HG03558 (cell line): ENCODE results near the gene CTBP2.
"Not testable (repeated sequence)": the region's sequence is repeated elsewhere in the genome, so short reads cannot be mapped to it uniquely, and the experiment has no call there.

Experiments
- ATAC-seq: cut with Tn5 transposase; IDR thresholded peaks from one replicate; pipeline ENCODE4 v1.9.1; 2021; ENCODE audit warnings: moderate number of reproducible peaks; ENCODE audit not compliant: unreplicated experiment; ENCODE audit errors: extremely low read depth

The CTBP2 gene

DNA sequence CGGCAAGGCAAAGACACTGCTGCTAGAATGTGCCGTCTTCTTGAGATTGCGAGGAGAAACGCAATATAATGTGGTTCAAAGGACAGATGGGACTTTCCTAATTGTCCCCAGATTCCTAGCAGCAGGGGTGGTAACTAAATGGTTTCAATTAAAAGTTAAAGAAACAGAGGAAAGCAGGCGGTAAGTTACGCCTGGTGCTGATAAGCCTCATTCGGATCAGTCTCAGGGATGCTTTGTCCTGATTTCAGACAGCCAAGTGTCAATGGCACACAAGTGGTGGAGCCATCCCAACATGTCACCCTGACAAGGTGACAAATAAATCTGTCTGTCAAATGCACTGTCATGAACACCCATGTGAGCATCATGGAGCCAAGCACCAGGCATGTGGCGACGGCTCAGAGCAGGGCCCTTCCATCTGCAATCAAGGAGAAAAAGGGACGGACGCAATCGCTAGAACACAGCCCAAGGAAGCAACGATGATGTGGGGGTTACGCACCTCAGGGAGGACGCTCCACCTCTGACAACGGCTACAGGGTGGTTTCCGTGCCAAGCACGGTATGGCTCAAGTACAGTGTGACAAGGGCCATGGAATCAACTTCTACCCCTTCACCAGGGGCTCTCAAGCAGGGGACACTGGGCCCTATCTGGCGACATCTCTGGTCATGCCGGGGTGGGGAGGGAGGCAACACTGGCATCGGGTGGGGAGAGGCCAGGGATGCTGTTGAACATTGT lies 66.2 kb downstream of the CTBP2 start:
- no peak for ATAC-seq

GRCh38 chr10:125093199-125093973 lies 67.0 kb downstream of the CTBP2 start:
- ATAC-seq: no peak

DNA sequence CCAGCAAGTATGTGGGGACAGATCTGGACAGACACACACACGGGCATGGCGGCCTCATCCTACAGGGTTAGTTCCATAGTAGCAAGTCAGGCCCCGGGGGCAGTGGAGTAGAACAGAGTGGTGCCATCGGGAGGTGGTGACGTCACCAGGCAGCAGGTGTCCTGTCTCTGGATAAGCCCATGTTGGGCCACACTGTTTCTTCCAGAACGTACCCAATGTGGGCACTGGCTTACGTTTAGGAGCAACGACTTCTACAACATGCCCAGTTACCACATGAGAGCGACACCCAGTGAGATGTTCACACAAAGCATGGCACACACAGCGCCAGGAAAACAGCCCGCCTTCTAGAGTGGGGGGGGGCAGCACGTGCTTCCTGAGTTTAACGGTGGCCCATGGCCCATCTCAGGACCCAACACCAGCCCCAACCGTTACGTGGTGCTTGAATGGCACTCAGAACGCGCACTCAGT lies 67.8 kb downstream of the CTBP2 start:
- ATAC-seq: no peak

DNA sequence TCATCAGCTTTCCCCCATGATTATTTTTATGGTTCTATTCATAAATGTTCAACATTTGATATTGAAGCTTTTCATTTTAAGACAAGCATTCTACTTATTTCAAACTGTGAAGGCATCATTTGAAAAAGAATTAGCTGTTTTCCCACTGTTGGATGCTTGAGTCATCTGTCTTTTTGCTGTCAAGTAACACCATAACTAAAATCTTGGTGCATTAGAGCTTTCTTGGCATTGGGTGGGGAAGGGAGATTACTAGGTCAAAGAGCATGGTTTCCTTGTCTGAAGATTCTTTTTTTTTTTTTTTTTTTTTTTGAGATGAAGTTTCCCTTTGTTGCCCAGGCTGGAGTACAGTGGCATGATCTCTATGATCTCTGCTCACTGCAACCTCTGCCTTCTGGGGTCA lies 68.5 kb downstream of the CTBP2 start:
- ATAC-seq: no peak

DNA sequence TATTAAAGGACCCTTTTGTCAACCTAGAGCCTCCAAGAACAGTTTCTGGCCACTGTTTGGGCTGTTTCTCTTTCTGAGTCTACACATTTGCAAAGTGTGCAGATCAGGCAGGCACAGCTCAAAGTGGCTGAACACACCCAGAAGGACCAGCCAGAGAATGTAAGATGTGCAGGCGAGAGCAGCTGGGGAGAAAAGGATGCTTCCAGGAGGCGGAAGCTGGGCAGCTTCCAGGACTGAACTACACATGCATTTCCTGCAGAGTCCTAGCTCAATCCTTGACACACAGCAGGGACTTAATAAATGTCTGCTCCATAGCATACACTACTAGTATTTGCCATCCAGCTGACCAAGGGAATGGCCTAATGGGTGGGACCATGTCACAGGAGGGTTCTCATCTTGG lies 70.9 kb downstream of the CTBP2 start:
- no peak for ATAC-seq

DNA sequence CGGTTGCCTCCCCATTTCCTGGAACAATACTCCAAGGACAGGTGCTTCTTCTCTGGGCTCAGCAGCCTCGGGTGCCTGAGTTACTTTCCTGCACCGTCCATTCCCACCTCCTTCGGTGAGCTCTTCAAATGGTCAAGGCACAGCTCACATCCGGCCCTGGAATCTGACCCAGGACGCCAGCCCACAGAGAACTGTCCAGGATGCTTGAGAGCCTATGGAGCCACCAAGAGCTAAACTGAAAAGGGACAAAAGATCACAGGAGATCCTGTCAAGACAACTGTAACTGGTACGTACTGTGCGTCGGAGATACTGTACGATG lies 72.5 kb downstream of the CTBP2 start:
- no peak for ATAC-seq

- no peak for ATAC-seq
Observed at GRCh38 chr10:125087191-125087896, 73.0 kb downstream of the CTBP2 start.

DNA sequence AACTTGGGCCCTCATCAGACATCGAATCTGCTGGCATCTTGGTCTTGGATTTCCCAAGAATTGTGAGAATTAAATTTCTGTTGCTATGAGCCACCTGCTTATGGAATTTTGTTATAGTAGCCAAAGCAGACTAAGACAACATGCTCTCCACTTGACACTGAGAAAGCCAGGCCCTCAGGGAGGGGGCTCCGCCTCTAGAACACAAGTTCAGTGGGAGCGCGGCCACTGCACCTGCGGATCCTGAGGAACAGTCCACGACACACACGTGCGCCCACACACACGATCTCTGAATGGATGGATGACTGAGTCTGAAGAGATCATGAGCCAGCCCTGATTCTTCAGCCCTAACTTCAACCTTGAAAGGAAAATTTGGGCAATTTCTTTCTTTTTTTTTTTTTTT lies 73.7 kb downstream of the CTBP2 start:
- ATAC-seq: no peak

GRCh38 chr10:125085258-125086054 lies 74.9 kb downstream of the CTBP2 start:
- ATAC-seq: no peak

DNA sequence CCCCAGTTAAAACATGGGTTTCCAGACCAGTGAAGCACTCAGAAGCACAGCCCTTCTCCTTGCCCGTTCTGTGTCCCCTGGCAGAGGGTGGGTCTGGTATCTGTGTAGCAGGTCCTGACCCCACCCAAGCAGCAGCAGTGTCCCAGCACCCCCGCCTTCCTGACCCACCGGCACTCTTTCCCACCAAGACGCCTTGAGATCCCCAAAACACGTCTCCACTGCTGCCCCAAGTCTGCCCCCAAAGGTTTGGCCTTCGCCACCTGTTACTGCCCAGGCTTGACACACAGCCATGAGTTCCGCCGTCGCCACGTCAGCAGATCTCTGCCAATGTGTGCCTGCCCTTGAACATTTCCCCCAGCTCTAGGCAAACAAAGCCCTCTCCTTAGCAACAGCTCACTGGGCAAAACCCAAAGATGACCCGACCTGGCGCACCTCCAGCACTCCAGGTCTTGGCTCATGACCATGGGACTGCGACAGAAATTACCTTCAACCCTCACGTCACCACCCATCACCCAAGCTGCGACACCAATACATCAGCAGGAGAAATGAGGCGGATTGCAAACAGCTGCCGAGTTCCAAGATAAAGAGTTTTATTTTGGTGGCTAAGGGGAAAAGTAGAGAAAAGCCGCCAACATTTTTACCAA lies 75.6 kb downstream of the CTBP2 start:
- ATAC-seq: no peak

GRCh38 chr10:125084191-125084613 lies 76.2 kb downstream of the CTBP2 start:
- no peak for ATAC-seq

DNA sequence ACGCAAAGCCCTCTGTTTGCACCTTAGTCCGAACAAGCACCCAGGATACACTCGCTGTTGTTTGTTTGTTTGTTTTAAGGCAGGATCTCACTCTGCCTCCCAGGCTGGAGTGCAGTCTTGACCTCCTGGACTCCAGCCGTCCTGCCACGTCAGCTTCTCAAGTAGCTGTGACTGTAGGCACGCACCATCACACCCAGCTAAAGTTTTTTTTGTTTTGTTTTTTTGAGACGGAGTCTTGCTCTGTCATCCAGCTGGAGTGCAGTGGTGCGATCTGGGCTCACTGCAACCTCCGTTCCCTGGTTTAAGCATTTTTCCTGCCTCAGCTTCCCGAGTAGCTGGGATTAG lies 76.8 kb downstream of the CTBP2 start:
- no peak for ATAC-seq

- no peak for ATAC-seq
Observed at GRCh38 chr10:125082881-125083575, 77.3 kb downstream of the CTBP2 start.

GRCh38 chr10:125082471-125082870 lies 77.9 kb downstream of the CTBP2 start:
- not testable (repeated sequence) for ATAC-seq

DNA sequence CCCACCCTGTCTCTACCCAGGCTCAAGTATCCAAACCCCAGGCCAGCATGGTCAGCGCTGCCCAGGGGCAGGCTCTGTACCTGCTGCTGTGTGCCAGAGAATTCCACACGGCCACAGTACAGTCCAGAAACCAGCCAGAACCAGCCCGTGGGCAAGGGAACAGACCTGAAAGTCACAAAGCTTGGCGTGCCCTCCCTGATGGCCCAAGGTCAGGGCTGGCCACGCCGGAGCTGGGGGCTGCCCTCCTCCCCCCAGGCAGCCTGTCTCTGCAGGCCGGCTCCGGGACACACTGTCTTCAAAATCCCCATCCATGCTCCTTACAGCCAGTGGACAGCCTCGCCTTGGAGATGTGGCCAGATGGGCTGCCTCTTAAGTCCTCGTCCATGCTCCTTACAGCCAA lies 78.4 kb downstream of the CTBP2 start:
- no peak for ATAC-seq

GRCh38 chr10:125080984-125081383 lies 79.4 kb downstream of the CTBP2 start:
- no peak for ATAC-seq

DNA sequence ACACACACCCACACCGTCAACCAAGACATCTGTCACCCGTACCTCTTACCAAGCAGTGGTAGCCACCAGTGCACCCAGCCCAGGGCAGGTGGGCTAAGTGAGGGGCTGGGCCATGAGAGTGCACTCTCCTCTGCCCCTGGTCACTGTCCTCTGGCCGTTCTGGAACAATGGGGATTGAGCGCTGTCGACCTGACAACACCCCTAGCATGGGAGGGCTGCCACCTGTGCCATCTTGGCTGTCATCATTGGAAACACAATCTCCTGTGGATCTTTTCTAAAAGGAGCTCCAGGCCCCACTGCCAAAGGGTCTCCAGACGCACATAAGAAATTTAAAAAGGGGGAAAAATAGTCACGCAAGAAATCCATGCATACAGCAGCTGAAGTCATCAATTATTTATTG lies 80.1 kb downstream of the CTBP2 start:
- ATAC-seq: no peak

- no peak for ATAC-seq
Observed at GRCh38 chr10:125079091-125079600, 81.2 kb downstream of the CTBP2 start.

DNA sequence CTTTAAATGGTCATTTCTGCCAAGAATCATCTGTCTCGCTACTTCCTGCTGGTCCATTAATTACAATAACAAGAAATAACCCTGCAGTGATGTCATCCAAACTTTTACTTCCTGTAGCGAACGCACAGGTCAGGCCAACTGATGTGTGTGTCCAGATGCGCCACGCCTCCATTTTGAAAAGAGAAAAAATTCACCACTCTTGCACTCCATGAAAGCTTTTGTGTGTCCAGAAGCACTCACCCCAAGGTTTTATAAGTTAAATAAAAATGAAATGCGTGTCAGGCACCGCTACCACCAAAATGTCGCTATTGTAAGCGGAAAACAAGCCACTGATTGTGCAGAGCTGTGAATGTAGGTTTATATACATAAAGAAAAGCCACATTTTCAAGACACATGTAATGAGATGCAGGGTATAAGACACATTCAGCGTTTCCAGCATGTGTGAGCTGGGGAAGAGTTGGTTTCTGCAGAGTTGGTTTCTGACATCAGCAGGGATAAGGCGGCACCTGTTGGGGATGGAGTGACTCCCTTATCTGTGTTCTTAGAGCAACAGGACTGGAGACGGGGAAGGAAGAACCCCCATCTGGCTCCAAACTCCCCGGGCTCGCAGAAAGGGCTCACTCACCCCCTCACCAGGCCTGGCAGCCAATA lies 83.3 kb downstream of the CTBP2 start:
- no peak for ATAC-seq
